Measurements from ENCODE around the gene RIMBP2.

RIMBP2 gene

DNA sequence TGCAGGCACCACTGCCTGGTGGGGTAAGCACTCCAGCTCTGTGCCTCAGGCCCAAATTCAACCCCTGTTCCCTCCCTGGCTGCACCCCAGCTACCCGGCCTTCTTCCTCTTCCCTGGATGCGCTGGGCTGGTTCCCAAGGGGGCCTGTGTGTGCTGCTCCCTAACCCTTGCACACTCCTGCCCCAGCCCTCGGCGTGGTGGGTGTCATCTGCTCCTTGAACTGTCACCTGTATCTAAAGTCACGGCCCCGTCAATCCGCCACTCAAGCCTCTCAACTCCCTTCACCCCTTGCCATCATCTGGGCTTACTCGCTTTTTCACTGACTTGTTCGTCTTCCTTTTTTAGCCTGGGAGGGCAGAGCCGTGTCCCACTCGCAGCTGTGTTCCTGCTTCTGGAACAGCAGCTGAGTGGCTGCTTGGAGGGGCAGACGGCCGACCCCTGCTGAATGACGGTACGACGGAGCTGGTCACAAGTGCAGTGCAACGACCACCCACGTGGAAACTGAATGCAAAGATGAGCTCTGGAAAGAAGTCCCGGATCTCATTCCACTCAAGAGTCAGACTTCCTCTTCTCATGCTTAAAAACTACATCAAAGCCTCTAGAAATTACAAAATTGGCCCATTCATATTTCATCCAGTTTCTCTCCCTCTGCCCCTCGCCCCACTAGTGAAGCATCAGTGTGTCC lies 239.5 kb downstream of the RIMBP2 start:
- DNase-seq (ENCODE audit: low read depth in 2 of 2) = no peak
- H3K4me3 ChIP-seq (replicated peaks in 1 of 2; ENCODE audit: low read depth in 2 of 2, low read length in 2 of 2) = no peak overlapping the region
- TF ChIP-seq, protein P1, sequence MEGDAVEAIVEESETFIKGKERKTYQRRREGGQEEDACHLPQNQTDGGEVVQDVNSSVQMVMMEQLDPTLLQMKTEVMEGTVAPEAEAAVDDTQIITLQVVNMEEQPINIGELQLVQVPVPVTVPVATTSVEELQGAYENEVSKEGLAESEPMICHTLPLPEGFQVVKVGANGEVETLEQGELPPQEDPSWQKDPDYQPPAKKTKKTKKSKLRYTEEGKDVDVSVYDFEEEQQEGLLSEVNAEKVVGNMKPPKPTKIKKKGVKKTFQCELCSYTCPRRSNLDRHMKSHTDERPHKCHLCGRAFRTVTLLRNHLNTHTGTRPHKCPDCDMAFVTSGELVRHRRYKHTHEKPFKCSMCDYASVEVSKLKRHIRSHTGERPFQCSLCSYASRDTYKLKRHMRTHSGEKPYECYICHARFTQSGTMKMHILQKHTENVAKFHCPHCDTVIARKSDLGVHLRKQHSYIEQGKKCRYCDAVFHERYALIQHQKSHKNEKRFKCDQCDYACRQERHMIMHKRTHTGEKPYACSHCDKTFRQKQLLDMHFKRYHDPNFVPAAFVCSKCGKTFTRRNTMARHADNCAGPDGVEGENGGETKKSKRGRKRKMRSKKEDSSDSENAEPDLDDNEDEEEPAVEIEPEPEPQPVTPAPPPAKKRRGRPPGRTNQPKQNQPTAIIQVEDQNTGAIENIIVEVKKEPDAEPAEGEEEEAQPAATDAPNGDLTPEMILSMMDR (IDR thresholded peaks at IDR 0.05; ENCODE audit: low read depth, low read length) = no peak

DNA sequence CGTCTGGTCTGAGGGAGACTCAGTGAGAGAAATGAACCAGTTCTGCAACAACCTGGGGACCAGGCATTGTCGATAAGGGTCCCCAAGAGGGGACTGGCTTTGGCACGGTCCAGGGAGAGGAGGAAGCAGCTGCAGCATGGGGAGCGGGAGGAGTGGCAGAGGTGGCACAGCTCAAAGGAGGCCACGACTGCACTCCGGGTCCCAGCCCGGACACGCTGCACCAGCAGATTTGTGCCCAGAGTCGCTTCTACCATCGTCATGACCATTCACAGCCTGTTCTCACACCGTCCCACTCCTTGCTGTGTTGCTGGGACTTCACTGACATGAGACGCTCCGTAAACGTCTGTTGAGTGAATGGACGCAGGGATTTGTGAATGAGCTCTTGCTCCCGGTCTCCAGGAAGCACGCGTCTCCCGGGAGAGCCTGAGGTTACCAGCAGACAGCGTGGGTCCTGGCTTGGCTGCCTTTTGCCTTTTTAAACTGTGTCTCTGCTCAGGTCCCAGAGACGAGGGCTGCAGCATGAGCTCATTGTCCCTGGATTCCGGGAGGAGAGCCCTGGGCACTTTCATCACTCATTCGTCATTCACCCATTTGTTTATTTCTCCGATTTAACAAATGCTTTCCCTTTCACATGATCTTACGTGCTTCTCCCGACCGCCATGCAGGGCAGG lies 241.4 kb downstream of the RIMBP2 start:
- TF ChIP-seq, protein P1 (IDR thresholded peaks at IDR 0.05; ENCODE audit: low read depth, low read length) = no peak
- no peak overlapping the region for H3K4me3 ChIP-seq (replicated peaks in 1 of 2; ENCODE audit: low read depth in 2 of 2, low read length in 2 of 2)
- DNase-seq (ENCODE audit: low read depth in 2 of 2) = no peak

DNA sequence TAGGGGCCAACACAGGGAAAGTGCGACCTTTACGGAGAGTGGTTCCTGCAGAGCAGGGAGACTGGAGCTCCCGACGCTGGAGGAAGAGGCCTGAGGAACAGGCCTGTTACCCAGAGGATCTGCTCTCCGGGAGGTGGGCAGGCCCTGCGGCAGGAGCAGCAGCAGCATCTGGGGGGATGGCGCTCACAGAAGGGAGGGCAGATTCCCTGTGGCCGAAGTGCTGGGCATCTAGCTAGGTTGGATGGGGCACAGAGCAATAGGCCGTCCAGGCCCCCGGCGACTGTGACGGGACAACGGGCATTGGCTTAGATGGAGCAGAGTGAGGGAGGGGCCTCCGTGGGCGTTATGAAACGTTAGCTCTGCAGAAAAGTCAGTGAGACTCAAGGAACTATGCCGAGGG lies 242.8 kb downstream of the RIMBP2 start:
- TF ChIP-seq, protein P1 (IDR thresholded peaks at IDR 0.05; ENCODE audit: low read depth, low read length) = no peak
- DNase-seq (ENCODE audit: low read depth in 2 of 2) = no peak
- H3K4me3 ChIP-seq (replicated peaks in 1 of 2; ENCODE audit: low read depth in 2 of 2, low read length in 2 of 2) = no peak overlapping the region

DNA sequence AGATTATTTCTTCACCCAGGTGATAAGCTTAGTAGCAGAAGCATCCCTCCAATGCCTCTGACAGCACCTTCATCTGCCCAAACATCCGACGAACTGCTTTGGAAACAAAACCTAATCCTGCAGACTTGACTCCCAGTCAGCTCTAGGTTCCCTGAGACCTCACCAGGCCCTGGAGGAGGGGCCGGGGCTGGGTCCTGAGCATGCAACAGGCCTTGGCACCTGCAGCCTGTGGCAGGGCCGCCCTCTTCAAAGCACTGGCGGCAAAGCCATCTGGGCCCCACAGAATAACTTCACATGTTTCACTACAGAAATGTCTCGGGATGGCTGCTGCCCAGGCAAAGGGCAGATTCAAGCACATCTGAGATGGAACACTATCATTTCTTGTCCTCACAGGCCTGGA lies 245.1 kb downstream of the RIMBP2 start:
- TF ChIP-seq, protein P1 (IDR thresholded peaks at IDR 0.05; ENCODE audit: low read depth, low read length) = no peak
- DNase-seq (ENCODE audit: low read depth in 2 of 2) = no peak
- H3K4me3 ChIP-seq (replicated peaks in 1 of 2; ENCODE audit: low read depth in 2 of 2, low read length in 2 of 2) = no peak overlapping the region

DNA sequence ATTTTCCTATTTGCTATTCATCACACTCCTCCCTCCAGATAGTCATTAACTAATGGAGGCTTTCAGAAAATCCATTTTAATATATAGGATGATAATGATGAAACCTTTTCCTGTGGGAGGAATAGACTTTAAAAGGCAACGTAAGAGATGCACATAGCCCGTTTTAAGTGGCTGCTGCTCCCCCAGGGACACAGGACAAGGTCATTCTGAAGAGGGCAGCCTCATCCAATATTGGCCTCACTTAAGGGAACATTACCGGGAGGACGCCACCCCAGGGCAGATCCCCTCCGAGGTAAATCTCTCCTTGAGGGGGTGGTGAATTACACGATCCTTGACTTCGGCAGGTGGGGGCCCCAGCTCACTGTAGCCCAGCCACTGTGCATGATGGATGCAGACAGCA lies 246.5 kb downstream of the RIMBP2 start:
- DNase-seq (ENCODE audit: low read depth in 2 of 2) = no peak
- TF ChIP-seq, protein P1 (IDR thresholded peaks at IDR 0.05; ENCODE audit: low read depth, low read length) = no peak
- no peak overlapping the region for H3K4me3 ChIP-seq (replicated peaks in 1 of 2; ENCODE audit: low read depth in 2 of 2, low read length in 2 of 2)

DNA sequence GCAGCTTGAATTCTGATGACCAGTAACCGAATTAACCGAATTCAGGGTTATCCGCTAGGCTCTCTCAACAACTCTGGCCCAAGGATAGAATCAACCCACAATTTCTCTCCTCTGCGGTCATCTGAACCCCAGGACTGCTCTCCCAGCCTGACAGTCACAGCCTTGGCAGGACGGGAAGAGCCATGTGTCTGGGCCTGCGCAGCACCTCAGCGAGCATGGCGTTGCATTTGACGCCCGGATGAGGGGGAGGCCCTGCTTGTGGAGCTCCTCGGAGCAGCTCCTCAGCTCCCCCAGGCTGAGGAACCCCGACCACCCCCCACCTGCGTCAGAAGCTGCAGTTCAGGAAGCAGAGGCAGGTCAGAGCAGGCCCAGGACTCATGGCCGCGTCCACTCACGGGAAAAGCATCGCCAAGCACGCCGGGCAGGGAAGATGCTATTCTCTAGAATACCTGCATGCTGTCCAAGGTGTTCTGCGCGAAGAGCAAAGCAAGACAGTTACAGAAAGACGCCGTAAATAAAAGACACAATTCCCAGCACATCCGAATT lies 247.3 kb downstream of the RIMBP2 start:
- TF ChIP-seq, protein P1 (IDR thresholded peaks at IDR 0.05; ENCODE audit: low read depth, low read length) = no peak
- DNase-seq (ENCODE audit: low read depth in 2 of 2) = no peak
- no peak overlapping the region for H3K4me3 ChIP-seq (replicated peaks in 1 of 2; ENCODE audit: low read depth in 2 of 2, low read length in 2 of 2)

Measured in cardiac fibroblast (primary cell).